HG02678 (cell line): Measurements from ENCODE around the gene VMP1.
"Not testable (repeated sequence)": the region's sequence is repeated elsewhere in the genome, so short reads cannot be mapped to it uniquely, and the experiment has no call there.

Experiments used
- ATAC-seq: cut with Tn5 transposase; IDR thresholded peaks from one replicate; pipeline ENCODE4 v1.9.1; 2021; ENCODE audit warnings: mild to moderate bottlenecking, moderate library complexity; ENCODE audit not compliant: unreplicated experiment

The VMP1 gene

GRCh38 chr17:59856859-59857794 lies 149.7 kb downstream of the VMP1 start:
- no peak for ATAC-seq

- ATAC-seq: no peak
Observed at GRCh38 chr17:59858167-59858816, 150.8 kb downstream of the VMP1 start.

- ATAC-seq: no peak
Observed at GRCh38 chr17:59858932-59859331, 151.5 kb downstream of the VMP1 start.

- ATAC-seq: no peak
Observed at GRCh38 chr17:59859444-59860025, 152.1 kb downstream of the VMP1 start.

GRCh38 chr17:59863616-59864015 lies 156.2 kb downstream of the VMP1 start:
- no peak for ATAC-seq

GRCh38 chr17:59869941-59870218 lies 162.4 kb downstream of the VMP1 start:
- no peak for ATAC-seq

GRCh38 chr17:59870482-59870881 lies 163.0 kb downstream of the VMP1 start:
- ATAC-seq: no peak

- ATAC-seq: no peak
Observed at GRCh38 chr17:59872351-59872750, 164.9 kb downstream of the VMP1 start.

- not testable (repeated sequence) for ATAC-seq
Observed at GRCh38 chr17:59873414-59873813, 166.0 kb downstream of the VMP1 start.

GRCh38 chr17:59874376-59874775 lies 166.9 kb downstream of the VMP1 start:
- no peak for ATAC-seq

- no peak for ATAC-seq
Observed at GRCh38 chr17:59876107-59876506, 168.7 kb downstream of the VMP1 start.

- no peak for ATAC-seq
Observed at GRCh38 chr17:59877965-59878364, 170.5 kb downstream of the VMP1 start.

GRCh38 chr17:59878624-59879023 lies 171.2 kb downstream of the VMP1 start:
- no peak for ATAC-seq

GRCh38 chr17:59884861-59885260 lies 177.4 kb downstream of the VMP1 start:
- no peak for ATAC-seq

- ATAC-seq: no peak
Observed at GRCh38 chr17:59888145-59888750, 180.8 kb downstream of the VMP1 start.

- ATAC-seq: no peak
Observed at GRCh38 chr17:59890720-59891119, 183.3 kb downstream of the VMP1 start.
